Stimulated activated CD4-positive, alpha-beta T cell treated with anti-CD3 and anti-CD28 coated beads, Interleukin-4, amount 100 ng/mL, for 4 hours (primary cell): ENCODE measurements around the gene ITSN1.
"Not testable (repeated sequence)": the region's sequence is repeated elsewhere in the genome, so short reads cannot be mapped to it uniquely, and the experiment has no call there.

Experiments
- DNase-seq, 2 experiments: peaks; one replicate each; pipeline ENCODE4 v3.0.0-alpha.2; 2020

The ITSN1 gene

DNA sequence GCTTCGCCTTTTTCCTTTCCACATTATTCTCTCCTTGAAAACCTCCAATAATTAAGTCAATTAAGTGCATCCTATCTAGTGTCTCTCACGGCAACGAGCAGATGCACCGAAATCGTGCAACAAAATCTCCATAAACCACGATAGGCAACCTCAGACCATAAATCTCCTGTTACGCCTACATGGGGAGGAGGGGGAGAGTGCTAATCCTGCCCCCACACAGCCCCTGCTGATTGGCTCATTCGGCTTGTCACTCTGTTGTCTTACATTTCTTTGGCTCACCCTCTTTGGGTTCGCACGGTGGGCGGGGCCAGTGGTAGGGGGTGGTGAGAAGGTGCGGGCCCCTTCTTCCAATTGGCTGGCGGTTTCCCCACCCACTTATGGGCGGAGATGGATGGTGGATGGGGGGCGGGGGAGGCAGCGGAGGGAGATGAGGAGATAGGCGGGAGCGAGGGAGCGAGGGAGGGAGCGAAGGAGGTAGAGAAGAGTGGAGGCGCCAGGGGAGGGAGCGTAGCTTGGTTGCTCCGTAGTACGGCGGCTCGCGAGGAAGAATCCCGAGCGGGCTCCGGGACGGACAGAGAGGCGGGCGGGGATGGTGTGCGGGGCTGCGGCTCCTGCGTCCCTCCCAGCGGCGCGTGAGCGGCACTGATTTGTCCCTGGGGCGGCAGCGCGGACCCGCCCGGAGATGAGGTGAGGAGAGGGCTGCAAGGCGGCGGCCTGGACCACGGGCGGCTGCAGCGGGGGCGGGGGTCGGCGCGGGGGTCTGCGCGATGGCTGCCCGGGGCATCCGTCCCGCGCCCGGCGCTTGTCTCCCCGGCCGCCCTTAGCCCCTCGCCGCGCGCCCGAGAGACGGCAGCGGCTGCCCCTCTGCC is at the start of gene ITSN1:
ITSN1 (plus strand) TSS at position 475 of the 869 bp plus-strand sequence. CDS start 76,328 bp downstream, outside the sequence.
- peak; percentile 100 for DNase-seq

DNA sequence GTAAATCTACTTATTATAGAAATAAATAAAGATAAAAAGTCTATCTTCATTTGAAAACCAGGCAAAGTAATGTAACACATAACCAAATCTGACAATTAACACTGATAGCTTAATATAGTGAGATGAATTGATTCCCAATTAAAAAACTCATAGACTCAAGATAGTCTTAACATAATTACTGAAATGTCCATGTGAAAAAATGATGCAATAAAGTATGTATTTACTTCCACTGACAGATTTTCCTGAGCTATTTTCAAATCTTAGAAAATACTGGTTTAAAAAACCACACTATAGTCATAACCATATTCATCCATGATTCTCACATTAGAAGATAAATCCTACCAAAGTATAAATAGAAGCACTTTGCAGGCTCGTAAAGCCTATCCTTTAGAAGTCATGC is 44.2 kb upstream of the ITSN1 start:
- no peak for DNase-seq

DNA sequence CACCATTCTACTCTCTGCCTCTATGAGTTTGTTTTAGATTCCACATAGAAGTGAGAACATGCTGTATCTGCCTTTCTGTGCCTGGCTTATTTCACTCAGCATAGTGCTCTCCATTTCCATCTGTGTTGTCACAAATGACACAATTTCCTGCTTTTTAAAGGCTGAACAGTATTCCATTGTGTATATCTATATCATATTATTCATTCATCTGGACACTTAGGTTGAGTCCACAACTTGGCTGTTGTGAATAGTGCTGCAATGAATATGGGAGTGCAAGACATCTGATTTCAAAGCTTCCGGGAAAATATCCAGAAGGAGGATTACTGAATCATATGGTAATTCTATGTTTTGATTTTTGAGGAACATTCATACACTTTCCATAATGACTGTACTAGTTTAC is 33.7 kb upstream of the ITSN1 start:
- no peak for DNase-seq

DNA sequence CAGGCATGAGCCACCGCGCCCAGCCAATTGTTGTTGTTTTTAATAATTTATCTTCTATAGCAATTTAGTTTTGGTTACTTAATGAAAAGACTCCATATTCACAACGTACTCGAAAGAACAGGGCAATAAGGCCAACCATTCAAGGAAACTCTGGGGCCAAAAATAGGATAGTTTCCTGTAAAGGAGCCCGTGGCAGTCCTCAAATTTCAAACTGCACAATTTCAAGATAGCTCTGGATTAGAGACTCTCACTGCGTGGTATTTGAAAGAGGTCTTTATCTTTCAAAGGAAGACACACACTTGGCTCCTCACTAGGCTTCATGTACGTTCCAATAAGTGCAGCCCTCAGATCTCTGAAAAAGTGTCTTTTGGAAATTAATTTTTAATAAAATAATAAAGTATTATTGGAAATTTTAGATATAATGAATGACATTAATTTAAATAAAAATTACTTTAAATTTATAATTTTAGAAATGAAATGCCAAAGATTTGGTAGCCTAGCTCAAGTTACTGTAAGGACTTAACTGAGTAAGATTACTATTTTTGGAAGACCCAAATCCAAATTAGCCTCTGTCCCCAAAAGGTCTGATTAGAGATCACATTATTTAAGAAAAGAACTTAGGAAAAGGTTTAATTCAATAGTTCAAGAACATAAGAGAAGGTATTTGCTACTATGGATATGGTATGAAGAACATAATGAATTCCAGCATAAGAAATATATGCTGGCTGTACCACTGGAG is 31.1 kb upstream of the ITSN1 start:
- DNase-seq: no peak

DNA sequence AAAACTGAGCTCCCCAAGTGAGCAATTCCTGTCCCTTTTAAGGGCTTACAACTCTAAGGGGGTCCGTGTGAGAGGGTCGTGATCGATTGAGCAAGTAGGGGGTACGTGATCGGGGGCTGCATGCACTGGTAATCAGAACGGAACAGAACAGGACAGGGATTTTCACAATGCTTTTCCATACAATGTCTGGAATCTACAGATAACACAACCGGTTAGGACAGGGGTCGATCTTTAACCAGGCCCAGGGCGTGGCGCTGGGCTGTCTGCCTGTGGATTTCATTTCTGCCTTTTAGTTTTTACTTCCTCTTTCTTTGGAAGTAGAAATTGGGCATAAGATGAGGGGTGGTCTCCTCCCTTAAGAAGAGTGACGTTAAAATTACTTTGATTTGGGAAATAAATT is 24.7 kb upstream of the ITSN1 start:
- DNase-seq: not testable (repeated sequence)

DNA sequence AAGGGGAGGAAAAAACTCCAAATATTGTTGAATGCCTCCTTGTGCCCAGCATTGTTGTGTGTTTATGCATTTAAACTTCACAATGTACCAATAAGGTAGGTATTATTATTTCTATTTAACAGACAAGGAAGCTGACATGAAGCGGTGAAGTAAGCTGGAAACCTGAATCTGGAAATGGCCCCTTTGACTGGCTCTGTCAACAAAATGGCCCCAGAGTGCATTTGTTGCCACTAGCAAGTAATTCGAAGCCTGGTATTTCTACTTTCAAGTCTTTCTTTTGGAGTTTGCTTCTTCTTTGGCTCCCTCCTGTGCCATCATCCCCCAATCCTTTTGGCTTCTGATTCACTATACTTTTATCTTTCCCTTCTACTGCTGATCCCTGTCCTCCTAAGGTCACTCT is 23.9 kb upstream of the ITSN1 start:
- no peak for DNase-seq

DNA sequence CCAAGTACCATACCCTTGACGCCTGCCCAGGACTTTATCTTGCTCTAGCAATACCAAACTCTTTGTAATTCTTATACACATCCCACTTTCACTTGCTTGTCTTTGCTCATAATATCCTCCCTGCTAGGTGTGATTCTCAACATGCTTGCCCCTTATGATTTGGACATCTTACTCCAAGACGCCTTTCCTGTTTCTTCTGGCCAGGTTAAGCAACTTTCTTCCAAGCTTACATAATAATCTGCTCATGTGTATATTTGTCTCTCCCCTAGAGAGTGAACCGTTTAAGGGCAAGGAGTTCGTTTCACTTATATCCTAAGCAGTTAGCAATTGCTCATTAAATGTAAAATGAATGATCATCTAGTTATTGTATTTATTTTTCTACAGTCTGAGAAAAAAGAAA is 22.6 kb upstream of the ITSN1 start:
- DNase-seq: no peak

DNA sequence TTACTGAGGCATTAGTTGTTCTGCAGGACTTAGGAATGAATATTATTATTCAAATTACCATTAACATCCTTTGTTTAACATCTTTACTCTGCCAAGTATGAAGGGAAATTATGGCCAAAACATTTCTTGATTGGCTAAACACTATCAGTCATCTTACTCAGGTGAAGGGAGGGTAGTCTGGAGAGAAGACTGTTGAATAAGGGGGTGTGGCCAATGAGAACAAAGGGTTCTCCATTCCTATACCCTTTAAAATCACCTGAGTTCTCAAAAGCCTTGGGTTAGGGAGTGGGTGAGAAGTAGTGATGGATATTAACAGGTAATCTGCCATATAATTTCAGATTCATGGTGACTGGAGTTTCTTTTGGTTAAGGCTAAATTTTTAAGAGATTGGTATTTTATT is 20.0 kb upstream of the ITSN1 start:
- no peak for DNase-seq

DNA sequence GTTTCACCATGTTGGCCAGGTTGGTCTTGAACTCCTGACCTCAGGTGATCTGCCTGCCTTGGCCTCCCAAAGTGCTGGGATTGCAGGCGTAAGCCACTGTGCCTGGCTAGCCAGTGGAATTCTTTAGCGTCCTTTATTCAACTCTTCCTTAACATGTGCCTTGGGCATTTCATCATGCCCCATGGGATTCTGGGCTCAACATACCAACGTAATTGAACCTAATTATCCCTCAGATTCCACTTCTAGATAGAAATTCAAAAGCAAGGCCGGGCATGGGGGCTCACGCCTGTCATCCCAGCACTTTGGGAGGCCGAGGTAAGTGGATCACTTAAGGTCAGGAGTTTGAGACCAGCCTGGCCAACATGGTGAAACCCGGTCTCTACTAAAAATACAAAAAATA is 16.1 kb upstream of the ITSN1 start:
- not testable (repeated sequence) for DNase-seq

DNA sequence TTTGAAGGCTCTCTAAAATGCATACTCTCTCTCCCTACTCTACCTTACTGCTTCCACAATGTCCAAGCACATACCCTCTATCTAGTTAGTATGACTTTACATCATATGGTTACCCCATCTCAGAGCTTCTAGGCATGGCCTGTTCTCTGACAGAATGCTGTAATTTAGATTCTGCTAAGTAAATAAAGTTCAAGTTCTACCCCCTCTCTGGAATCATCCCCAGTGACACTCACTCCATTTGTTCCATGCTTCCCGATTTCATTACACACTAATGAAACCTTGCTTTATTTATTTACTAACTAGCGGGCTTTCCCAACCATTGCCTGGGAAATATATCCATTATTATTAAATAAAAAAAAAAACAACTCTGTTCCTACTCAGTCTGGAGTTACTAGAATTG is 8.0 kb upstream of the ITSN1 start:
- no peak for DNase-seq

DNA sequence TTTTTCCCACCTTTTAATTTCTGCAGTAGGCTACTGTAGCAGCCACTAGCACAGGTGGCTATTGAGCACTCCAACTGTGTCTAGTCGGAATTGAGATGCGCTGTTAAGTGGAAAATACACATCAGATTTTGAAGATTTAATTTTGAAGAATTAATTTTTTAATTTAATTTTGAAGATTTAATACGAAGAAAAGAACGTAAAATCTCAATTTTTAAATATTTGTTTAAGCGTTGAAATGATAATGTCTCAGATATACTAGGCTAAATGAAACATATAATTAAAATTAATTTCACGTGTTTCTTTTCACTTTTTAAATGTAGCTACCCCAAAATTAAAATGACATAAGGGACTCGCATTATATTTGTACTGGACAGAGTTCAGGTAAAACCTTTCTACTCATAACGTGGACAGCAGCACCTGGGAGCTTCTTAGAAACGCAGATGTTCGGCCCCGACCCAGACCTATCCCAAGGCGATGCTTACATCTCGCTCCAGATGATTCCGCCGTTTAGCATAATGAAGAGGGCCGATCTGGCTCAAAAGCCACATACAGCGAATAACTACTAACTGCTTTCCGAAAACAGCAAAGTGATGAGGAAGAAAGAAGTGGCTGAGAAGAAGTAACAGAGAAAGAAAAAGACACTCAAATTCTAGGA is 1.5 kb upstream of the ITSN1 start:
- DNase-seq: no peak

DNA sequence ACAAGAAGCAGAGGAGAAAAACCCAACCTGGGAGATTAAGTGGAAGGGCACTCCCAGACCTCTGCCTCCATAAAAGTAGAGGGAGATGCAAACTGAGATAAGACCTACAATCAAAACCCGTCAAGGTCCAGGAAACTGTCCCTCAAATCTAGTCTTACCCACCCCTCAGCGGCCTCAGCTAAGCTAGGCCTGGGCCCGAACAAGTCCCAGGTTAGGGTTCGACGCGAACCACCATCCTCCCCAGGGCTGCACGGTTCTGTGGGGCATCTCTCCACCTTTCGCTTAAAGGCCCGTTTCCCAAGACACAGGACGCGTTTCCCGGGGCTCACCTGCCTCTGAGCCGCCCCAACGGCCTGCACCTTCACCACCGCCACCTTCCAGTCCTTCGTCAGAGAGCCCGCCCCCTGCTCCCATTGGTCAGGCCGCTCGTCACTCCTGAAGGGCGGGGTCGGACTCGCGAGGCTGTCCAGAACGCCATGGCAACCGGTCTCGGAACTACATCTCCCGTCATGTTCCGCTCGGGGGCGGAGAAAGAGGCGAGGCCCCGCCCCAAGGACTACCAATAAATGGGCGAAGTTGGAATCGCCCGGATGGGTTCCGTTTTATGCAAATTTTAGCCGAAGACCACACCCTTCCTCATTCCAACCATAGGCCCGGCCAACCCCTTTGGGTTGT is 812 bp upstream of the ITSN1 start, which contains the start of gene CRYZL1:
CRYZL1 (minus strand) TSS at position 390 of the 675 bp plus-strand sequence. CDS start 10,190 bp downstream, outside the sequence.
- peak; percentile 99 to 100 for DNase-seq

DNA sequence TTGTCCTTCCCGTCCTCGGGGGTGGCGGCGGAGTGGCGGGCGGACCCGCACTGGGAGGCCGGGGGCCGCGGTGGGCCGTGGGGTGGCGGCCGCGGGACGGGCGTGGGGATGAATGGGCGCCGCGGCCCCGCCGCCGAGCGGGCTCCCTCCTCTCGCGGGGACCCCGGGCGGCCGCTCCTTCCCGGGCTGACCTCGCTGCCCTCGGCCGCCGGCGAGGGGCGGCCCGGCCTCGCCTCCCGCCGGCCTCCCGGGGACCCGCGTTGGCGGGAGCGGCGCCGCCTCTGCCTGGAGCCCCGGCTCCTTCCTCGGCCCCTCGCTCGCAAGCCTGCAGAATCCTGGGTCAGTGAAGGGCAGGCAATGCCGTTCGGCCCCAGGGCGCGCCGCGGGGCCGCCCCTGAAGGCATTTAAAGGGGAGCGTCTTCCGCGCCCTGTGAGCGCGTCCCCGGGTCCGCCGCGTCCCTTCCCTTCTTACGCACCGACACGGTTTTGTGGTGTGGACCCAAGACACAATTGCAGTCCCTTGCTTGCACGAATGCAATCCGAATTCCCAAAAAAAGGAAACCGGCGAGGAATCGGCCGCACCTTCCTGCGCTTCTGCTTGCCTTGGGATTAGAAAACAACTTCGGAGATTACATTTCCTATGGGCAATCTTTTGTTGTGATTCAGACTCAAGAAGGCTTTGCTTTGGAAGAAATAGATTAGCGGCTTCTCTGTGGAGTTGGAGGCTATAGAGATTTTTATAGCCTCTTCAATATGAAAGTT is 776 bp downstream of the ITSN1 start:
- DNase-seq: peak in 1 of 2 experiments; percentile 12

DNA sequence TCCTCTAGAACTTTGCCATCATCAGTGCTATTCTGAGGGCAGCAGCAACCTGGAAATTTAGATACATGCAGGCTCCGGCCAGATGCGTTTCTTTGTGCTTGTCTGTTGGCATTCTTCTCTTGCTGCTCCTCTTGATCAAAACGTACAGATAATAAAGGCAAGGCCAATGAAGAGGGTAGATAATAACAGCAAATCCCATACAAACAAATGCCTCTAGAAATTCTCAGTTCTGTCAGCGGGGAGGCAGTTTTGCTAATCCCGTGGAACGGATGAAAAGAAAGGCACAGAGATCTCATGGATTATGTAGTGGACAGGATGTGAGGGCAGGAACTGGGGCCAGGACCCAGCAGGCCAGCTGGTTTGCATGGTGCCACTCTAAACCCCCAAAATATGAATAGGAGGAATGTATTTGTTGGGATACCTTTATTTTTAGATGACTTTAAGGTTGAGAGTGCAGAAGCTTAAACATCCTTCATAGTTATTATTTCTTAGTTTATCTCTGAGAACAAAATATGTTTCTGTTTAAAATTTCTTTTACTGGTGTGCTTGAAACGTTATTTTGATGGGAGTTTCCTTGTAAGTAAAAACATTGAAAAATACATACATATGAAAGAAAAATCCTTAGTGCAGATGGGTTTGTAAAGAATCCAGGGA is 1.5 kb downstream of the ITSN1 start:
- DNase-seq: no peak

DNA sequence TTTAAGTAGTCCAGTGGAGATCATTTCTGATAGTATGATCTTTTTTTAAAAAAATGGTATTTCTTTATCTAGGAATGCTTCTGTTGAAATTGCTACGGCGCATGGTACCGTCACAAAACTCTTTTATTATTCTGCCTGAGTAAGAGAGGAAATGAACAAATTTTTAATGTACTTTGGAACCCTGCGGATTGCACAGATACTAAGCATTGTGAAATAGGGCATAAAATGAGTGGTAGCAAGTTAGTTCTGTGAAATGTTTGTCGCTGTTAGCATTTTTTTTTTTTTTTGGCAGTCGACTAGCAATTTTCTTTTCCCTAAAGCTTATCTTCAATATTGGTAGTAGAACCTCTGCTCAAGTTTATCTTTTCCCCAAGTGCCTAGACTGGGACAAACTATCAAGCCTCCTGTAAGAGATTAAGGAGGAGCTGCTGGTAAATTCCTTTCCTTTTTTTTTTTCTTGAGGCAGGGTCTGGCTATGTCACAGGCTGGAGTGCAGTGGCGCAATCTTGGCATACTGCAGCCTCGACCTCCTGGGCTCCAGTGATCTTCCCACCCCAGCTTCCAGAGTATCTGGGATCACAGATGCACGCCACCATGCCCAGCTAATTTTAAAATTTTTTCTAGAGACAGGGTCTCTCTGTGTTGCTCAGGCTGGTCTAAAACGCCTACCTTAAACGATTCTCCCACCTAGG is 2.2 kb downstream of the ITSN1 start:
- DNase-seq: no peak

DNA sequence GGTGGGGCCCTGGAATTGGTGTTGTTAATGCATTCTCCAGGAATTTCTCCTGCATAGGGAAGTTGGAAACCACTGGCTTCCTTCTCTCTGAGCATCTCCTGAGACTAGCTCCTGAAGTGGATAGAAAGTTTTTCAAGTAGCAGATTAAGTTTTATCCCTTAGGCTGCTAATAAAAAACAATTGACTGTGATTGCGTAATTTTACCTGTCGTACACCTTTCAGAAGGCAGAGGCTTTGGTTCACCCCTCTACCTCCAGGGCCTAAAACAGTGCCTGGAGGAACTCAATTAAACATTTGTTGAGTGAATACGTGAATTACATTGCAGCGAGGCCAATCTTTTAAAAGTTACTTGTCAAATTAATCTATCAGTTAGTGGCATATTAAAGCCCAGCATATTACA is 3.4 kb downstream of the ITSN1 start:
- DNase-seq: no peak

DNA sequence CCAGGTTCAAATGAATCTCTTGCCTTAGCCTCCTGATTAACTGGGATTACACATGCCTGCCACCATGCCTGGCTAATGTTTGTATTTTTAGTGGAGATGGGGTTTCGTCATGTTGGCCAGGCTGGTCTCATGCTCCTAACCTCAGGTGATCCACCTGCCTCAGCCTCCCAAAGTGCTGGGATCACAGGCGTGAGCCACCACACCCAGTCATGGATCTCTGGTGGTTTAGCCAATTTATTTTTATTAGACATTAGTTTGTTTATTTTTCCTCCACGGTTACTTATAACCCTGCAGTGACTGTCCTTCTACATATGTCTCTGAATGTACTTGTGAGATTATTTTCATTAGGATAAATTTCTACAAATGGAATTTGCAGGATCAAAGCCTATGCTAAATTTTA is 5.3 kb downstream of the ITSN1 start:
- DNase-seq: no peak

DNA sequence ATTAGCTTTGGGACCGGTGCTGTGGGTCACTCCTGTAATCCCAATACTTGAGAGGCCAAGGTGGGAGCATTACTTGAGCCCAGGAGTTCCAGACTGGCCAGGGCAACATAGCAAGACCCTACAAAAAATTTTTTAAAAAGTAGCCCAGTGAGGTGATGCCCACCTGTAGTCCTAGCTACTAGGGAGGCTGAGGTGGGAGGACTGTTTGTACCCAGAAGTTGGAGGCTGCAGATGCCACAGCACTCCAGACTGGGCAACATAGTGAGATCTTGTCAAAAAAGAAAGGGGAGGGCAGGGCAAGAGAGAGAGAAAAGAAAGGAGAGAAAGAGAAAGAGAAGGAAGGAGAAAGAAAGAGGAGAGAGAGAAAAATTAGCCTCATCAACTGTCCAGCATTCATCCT is 6.3 kb downstream of the ITSN1 start:
- no peak for DNase-seq

DNA sequence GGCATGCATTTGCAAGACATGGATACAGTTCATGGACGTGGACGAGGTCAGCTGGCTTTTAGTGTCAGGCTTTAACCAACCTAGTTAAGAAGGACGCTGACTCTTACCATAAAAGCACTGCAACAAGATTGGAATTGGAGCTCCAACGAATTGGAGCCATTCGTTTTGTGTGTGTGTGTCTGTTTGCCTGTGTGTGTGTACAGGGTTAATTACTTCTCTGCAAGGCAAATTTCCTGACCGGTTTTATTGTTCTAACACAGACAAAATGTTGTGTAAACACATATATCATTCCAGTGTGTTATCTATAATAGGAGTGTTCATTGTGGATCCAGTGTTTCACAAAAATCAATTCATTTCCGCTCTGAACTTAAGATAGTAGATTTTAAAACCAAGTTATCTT is 7.9 kb downstream of the ITSN1 start:
- DNase-seq: no peak

DNA sequence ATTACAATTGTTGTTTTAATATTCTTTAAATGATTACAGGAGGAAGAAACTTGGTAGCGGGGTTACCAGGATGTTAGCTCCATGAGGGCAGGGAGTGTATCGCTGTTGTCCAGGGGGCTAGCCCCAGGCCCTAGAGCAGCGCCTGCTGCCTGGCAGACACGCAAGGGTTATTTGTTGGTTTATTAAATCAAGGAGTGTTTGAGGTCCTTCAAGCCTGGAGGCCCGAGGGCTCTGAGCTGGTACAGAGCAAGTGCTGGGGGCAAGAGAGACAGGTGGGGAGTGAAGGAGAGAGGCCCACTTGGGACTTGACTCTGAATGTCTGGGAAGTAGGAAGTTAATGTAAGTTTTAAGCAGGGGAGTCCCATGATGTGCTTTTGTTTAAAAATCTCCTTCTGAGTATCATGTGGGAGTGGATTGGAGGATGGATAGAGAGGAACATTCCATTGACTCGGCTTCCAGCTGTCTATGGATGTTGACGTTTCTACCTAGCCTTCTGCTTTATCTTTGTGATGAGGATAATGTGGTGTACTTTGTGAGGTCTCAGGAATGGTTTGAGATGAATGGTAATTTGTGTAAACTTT is 8.7 kb downstream of the ITSN1 start:
- no peak for DNase-seq
